Panc1 (cell line): Measurements from ENCODE around the gene COX5A. TPM values are rescaled to one million over a fixed set of nuclear protein-coding genes. Genes with fewer than 3 reads are reported as not detected.

Experiments used
- ATAC-seq: fragments of 200-7000 bp; cut with Tn5 transposase; 2 replicates; pipeline ENCODE4 v1.9.1; 2020; ENCODE audit warnings: mild to moderate bottlenecking, moderate library complexity
- BruUV-seq: library from RNA; stranded (reverse); fragments of 400-500 nt; replicated peaks from 2 replicates; lab custom pipeline; 2021; lab: Mats Ljungman, UMichigan
- CTCF ChIA-PET: fragments of 300-600 bp; sonication (Branson Sonifier 250); formaldehyde crosslinking; loops from one replicate; lab custom pipeline; 2022; ENCODE audit warnings: antibody characterized with exemption; lab: Charles Lee
- POLR2A ChIA-PET: fragments of 300-600 bp; sonication (Branson Sonifier 250); formaldehyde crosslinking; loops from one replicate; lab custom pipeline; 2022; ENCODE audit warnings: antibody characterized with exemption; lab: Charles Lee
- DNase-seq: peaks from one replicate; pipeline ENCODE4 v3.0.0-alpha.2; 2010; ENCODE audit warnings: low read depth, low spot score
- H3K27ac ChIP-seq: 2 replicates; pipeline ENCODE4 v1.5.1; 2011; ENCODE audit warnings: mild to moderate bottlenecking, low read length, inconsistent platforms
- H3K27me3 ChIP-seq: fragments of 200-500 bp; sonication (Bioruptor generic); 2 replicates; pipeline ENCODE4 v1.6.0; 2014; ENCODE audit warnings: low read length, inconsistent platforms; ENCODE audit not compliant: control insufficient read depth, insufficient read depth
- H3K36me3 ChIP-seq: fragments of 200-500 bp; sonication (Bioruptor generic); 2 replicates; pipeline ENCODE4 v1.5.1; 2014; ENCODE audit warnings: inconsistent platforms, mild to moderate bottlenecking, low read length, moderate library complexity; ENCODE audit not compliant: control insufficient read depth, insufficient read depth
- H3K4me1 ChIP-seq: 2 replicates; pipeline ENCODE4 v1.5.1; 2011; ENCODE audit warnings: inconsistent platforms, mild to moderate bottlenecking, low read length, moderate library complexity; ENCODE audit not compliant: control insufficient read depth, insufficient read depth
- H3K4me3 ChIP-seq, 2 experiments: 2 replicates each; pipeline ENCODE4 v1.5.1; 2011 to 2012; ENCODE audit warnings: low read depth in 2 of 2, low read length in 2 of 2, mild to moderate bottlenecking in 2 of 2, inconsistent platforms in 1 of 2, moderate library complexity in 1 of 2
- H3K9me3 ChIP-seq: fragments of 200-500 bp; sonication (Bioruptor generic); 2 replicates; pipeline ENCODE4 v1.5.1; 2014; ENCODE audit warnings: low read depth, mild to moderate bottlenecking, inconsistent platforms, low read length, moderate library complexity; ENCODE audit not compliant: control insufficient read depth, insufficient read depth
- POLR2AphosphoS5 ChIP-seq: IDR thresholded peaks from 2 replicates; pipeline ENCODE4 v1.6.1; 2012; ENCODE audit warnings: mild to moderate bottlenecking, low read depth, low read length, moderate library complexity
- SIN3A ChIP-seq: IDR thresholded peaks from 2 replicates; pipeline ENCODE4 v1.6.1; 2012; ENCODE audit warnings: low read depth, mild to moderate bottlenecking, low read length, moderate library complexity, borderline replicate concordance; ENCODE audit not compliant: insufficient read depth
- TCF7L2 ChIP-seq: IDR thresholded peaks from 2 replicates; pipeline ENCODE4 v1.6.1; 2011; ENCODE audit warnings: mild to moderate bottlenecking, low read depth, low read length, inconsistent platforms
- in situ Hi-C: cut with HindIII; loops from 2 replicates; pipeline ENCODE4 v1.10.0; 2016; ENCODE audit warnings: low sequenced_read_pairs, low pct_unique_long_range_greater_than_20kb
- intact Hi-C: fragments of 100-400 bp; cut with micrococcal nuclease; formaldehyde crosslinking; loops from one replicate; pipeline ENCODE4 v1.10.0; 2022; ENCODE audit not compliant: unreplicated experiment
- total RNA-seq: library from RNA; stranded (reverse); gene quantifications from one replicate; pipeline ENCODE4 v1.2.1, GENCODE V29; 2021; ENCODE audit not compliant: unreplicated experiment
- TF ChIP-seq, protein P1 (sequence below), 2 experiments: IDR thresholded peaks; 2 replicates each; pipeline ENCODE4 v1.6.1; 2011 to 2012; ENCODE audit warnings: low read depth in 2 of 2, control low read depth in 1 of 2, low read length in 1 of 2, mild to moderate bottlenecking in 1 of 2, moderate library complexity in 1 of 2; ENCODE audit not compliant: insufficient read depth in 1 of 2
- TF ChIP-seq, protein P2 (sequence below): fragments of 450-650 bp; IDR thresholded peaks from 2 replicates; pipeline ENCODE4 v1.5.1; 2017; ENCODE audit warnings: mild to moderate bottlenecking

Gene COX5A
- total RNA-seq, 1 experiment from 2014 or later: 353 TPM

DNA sequence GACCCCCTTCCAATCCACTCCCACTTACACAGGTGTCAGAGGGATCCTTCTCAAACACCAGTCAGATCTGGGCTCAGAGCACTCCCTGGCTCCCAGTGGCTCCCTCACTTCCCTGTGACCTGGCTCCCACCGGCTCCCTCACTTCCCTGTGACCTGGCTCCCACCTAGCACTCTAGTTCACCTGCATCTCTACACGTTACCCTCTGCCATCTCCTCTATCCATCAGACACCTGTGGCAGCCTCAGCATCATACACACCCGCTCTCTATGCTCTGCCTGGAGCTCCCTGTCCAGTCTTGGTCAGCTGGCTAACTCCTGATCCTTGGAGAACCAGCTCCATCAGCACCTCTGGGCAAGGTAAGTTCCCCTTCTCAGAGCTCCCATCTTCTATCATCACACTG lies 13.1 kb upstream of the COX5A start:
- H3K27ac ChIP-seq: no peak overlapping the region
- POLR2A ChIA-PET: interaction anchor here (0.6 kb wide), 1 partner anchor 13 kb away, joined by 3 read pairs; the partner anchor contains the start of gene COX5A
- H3K36me3 ChIP-seq: no peaks in the 10 kb centered on the region
- in situ Hi-C loops: no loop called here
- peak; percentile 31 for ATAC-seq
- peaks cover 25% of the 10 kb centered on the region for H3K4me1 ChIP-seq
- no peaks in the 10 kb centered on the region for H3K27me3 ChIP-seq
- CTCF ChIA-PET: interaction anchor here (0.5 to 2.4 kb wide), 11 partner anchors 12 to 799 kb away, joined by 3 to 12 read pairs (median 4); no protein-coding TSS in a partner anchor
- no peak for DNase-seq
- TF ChIP-seq TCF7L2: no peak
- TF ChIP-seq, protein P1, sequence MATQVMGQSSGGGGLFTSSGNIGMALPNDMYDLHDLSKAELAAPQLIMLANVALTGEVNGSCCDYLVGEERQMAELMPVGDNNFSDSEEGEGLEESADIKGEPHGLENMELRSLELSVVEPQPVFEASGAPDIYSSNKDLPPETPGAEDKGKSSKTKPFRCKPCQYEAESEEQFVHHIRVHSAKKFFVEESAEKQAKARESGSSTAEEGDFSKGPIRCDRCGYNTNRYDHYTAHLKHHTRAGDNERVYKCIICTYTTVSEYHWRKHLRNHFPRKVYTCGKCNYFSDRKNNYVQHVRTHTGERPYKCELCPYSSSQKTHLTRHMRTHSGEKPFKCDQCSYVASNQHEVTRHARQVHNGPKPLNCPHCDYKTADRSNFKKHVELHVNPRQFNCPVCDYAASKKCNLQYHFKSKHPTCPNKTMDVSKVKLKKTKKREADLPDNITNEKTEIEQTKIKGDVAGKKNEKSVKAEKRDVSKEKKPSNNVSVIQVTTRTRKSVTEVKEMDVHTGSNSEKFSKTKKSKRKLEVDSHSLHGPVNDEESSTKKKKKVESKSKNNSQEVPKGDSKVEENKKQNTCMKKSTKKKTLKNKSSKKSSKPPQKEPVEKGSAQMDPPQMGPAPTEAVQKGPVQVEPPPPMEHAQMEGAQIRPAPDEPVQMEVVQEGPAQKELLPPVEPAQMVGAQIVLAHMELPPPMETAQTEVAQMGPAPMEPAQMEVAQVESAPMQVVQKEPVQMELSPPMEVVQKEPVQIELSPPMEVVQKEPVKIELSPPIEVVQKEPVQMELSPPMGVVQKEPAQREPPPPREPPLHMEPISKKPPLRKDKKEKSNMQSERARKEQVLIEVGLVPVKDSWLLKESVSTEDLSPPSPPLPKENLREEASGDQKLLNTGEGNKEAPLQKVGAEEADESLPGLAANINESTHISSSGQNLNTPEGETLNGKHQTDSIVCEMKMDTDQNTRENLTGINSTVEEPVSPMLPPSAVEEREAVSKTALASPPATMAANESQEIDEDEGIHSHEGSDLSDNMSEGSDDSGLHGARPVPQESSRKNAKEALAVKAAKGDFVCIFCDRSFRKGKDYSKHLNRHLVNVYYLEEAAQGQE (IDR thresholded peaks at IDR 0.05; ENCODE audit: insufficient read depth in 1 of 2, low read depth in 2 of 2, low read length in 1 of 2): no peak
- no peaks in the 10 kb centered on the region for H3K9me3 ChIP-seq
- H3K4me3 ChIP-seq: no peak overlapping the region
- no TSS peak for BruUV-seq
- intact Hi-C loops: loop anchor here (10.0 kb wide), 1 partner anchor 176 kb away; no protein-coding TSS in a partner anchor

DNA sequence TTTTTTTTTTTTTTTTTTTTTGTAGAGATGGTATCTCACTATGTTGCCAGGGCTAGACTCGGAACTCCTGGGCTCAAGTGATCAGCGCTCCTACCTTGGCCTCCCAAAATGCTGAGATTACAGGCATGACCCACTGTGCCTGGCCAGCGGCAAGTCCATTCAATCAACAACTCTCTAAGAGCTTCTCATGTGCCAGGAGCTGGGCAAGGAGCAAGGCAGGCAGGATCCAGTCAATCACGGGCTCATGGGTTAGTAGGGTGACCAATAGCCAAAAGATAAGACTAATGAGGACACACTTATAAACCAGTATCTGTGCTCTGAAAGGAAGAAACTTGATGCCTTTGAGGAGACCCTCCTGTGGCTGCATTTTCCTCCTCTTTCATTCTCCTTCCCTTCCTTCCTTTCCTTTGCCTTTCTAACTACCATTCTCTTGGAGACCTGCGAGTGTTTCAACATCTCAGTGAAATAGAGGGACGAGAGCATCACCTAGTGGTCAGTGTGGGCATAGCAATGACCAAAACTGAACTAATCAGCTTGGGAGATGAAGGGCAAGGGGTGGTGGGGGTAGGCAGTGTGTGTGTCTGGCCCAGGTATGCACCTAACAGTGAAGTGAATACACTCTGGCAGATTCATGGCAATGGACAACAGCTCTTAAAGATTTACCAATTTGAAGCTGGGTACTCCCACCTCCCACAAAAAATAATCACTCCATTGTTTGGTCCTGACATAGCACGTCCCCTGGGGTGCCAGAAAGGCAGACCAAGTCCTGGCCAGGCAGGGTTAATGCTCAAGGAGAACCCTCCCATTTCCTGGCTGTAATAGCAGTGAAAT lies 12.4 kb upstream of the COX5A start:
- DNase-seq (peak; percentile 89), ATAC-seq (peak; percentile 84)
- intact Hi-C loops: loop anchor here (10.0 kb wide), 1 partner anchor 175 kb away; no protein-coding TSS in a partner anchor
- Histone ChIP-seq H3K27ac (no peak overlapping the region), H3K4me1 (peaks cover 25% of the 10 kb centered on the region), H3K4me3 (no peak overlapping the region), H3K9me3 (no peaks in the 10 kb centered on the region), H3K27me3 (no peaks in the 10 kb centered on the region), H3K36me3 (no peaks in the 10 kb centered on the region)
- BruUV-seq: no TSS peak
- CTCF ChIA-PET: interaction anchor here (0.5 to 2.4 kb wide), 10 partner anchors 12 to 798 kb away, joined by 3 to 12 read pairs (median 4); no protein-coding TSS in a partner anchor
- in situ Hi-C loops: no loop called here
- POLR2A ChIA-PET: interaction anchor here (0.6 kb wide), 2 partner anchors 12 to 314 kb away, joined by 3 read pairs; partner anchors contain the start of gene COX5A
- TF ChIP-seq SIN3A: no peak
- TF ChIP-seq, protein P1 (IDR thresholded peaks at IDR 0.05; ENCODE audit: insufficient read depth in 1 of 2, low read depth in 2 of 2, low read length in 1 of 2): no peak
- TF ChIP-seq TCF7L2: no peak
- no peak; the same call in 1 of the 2 replicates for TF ChIP-seq POLR2AphosphoS5
- TF ChIP-seq, protein P2, sequence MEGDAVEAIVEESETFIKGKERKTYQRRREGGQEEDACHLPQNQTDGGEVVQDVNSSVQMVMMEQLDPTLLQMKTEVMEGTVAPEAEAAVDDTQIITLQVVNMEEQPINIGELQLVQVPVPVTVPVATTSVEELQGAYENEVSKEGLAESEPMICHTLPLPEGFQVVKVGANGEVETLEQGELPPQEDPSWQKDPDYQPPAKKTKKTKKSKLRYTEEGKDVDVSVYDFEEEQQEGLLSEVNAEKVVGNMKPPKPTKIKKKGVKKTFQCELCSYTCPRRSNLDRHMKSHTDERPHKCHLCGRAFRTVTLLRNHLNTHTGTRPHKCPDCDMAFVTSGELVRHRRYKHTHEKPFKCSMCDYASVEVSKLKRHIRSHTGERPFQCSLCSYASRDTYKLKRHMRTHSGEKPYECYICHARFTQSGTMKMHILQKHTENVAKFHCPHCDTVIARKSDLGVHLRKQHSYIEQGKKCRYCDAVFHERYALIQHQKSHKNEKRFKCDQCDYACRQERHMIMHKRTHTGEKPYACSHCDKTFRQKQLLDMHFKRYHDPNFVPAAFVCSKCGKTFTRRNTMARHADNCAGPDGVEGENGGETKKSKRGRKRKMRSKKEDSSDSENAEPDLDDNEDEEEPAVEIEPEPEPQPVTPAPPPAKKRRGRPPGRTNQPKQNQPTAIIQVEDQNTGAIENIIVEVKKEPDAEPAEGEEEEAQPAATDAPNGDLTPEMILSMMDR: peak; percentile 99
